GM19395 (cell line): ENCODE data around the gene IL12RB1.
"Not testable (repeated sequence)": the region's sequence is repeated elsewhere in the genome, so short reads cannot be mapped to it uniquely, and the experiment has no call there.

Experiments
- ATAC-seq: cut with Tn5 transposase; IDR thresholded peaks from one replicate; pipeline ENCODE4 v1.9.1; 2021; ENCODE audit warnings: mild to moderate bottlenecking, moderate library complexity; ENCODE audit not compliant: unreplicated experiment

IL12RB1 gene

GRCh38 chr19:18053576-18054219 lies 33.0 kb downstream of the IL12RB1 start:
- ATAC-seq: no peak

DNA sequence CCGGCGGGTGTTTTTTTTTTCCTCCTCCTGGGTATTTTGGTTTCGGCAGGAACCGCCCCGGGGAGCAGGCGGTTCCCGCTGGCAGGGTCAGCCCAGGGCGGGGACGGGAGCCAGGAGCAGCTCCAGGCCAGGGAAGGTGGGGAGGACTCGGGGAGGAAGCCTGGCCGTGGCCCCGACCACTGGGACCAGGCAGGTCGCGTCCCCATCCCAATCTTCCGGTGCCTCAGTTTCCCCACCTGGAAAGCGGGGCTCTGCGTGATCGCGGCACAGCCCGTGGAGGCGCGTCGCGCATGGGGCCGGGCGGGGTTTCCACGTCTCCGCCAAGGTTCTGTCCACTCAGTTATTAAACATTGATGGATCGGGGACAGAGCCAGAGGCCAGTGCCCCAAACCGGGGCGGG lies 34.8 kb downstream of the IL12RB1 start:
- no peak for ATAC-seq

GRCh38 chr19:18049385-18049784 lies 37.3 kb downstream of the IL12RB1 start:
- no peak for ATAC-seq

DNA sequence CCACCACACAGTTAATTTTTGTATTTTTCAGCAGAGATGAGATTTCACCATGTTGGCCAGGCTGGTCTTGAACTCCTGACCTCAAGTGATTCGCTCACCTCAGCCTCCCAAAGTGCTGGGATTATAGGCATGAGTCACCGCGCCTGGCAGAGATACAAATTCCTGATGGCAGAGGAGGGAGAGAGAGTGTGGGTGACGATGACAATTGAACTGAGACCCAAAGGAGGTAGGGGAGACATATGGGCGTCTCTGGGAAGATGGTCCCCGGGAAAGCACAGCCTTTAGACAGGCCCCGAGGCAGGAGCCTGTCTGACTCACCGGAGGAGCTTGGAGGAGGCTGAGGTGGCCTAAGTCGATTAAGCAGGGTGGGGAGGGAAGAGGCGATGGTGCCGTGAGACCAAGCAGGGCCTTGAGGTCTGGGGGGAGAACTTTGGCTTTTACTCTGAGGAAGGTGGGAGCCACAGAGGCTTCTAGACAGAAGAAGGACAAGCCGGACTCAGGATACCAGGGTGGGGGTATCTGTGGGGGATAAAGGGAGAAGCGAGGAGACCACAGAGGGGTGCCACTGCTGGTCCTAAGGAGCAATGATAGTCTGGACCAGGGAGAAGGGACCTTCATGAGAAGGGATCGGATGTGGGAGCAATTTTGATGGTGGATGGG lies 40.5 kb downstream of the IL12RB1 start:
- no peak for ATAC-seq

DNA sequence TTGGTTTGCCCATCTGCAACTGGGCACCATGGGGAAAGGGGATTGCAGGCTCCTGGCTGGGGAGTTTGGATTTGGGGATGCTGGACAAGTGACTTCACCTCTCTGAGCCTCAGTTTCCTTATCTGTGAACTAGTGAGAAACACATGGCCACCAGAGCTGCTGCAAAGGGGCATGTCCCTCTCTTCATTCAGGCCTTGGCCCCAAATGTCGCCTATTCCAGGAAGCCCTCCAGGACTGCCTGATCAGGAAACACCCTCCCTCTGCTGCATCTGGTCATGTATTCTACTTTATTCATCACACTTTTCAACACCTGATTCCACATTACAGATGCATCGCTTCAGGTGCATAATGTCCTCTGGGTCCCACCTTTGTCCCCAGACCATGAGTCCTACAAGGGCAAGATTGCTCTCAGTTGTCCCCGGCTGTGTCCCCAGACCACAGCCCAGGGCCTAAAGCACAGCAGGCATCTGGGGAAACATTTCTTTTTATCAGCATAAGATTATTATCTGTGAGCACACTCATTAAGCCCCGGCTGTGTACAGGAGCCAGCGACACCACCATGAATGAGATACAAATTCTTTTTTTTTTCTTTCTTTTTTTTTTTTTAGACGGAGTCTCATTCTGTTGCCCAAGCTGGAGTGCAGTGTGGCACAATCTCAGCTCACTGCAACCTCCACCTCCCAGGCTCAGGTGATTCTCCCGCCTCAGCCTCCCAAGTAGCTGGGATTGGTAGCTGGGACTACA lies 41.3 kb downstream of the IL12RB1 start:
- ATAC-seq: no peak

DNA sequence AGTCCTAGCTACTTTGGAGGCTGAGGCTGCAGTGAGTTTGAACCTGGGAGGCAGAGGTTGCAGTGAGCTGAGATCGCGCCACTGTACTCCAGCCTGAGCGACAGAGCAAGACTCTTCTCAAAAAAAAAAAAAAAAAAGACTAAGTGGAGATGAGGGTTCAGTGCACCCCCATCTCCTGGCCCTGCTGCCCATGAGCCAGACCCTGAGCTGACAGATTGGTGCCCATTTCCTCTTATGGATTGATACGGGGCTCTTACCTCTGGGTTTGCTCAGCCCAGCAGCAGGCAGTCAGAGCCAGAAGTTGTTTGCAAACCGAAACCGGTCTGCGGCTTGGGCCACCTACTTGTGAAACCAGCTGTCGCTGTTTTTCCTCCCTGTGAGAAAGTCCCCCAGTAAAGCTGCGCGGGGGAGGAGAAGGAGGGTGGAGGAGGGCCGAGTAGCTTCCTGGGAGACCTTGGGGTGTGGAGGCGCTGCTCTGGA lies 41.9 kb downstream of the IL12RB1 start:
- peak; percentile 79 for ATAC-seq

DNA sequence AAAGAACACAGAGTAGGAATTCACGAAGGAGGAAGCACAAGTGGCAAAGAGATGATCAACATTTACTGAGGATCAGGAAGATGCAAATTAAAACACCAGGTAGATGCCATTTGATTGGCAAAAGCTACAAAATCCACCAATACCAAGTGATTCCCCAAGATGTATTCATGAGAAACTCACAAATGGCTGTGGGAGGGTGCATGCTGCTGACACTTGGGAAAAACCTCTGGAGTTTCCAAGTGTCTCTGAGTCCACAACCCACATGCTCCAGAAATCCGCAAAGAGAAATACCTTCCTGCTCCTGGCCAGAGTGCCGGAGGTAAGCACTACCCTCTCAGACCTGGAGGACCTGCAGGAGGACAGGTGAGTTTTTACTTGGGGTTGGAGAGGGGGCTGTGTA lies 43.1 kb downstream of the IL12RB1 start:
- ATAC-seq: no peak

DNA sequence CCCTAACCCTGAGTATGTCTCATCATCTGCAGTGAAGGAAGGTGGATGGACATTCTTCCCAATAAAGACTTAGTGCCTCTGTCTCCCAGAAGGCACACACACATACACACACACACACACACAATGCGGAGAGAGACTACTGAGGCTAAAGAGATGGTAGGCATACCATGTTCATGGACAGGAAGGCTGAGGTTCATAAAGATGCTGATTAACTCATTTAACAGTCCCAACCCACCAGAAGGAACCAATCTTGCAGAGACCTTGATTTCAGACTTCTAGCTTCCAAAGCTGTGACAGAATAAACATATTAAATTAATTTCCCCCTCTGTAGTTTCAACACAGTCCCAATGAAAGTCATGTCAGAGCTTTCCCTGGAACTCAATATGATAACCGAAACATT lies 45.7 kb downstream of the IL12RB1 start:
- ATAC-seq: no peak

DNA sequence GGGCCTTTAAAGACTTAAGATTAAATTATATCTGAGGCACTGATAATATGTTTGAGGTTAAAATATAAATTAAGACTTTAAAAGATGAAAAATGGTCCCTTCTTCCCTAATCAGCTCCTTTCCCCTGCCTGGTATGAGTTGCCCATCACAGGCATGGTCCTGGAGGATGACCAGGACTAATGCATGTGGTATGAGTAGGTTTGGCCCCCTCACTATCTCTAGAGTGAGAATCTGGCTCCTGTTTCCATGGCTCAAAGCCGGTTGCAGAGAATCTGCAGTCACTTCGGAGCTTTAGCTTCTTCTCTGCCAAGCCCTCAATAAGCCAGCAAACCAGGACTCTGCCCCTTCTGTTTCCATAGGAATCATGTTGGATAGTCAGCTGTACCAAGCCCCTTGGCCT lies 54.6 kb downstream of the IL12RB1 start:
- not testable (repeated sequence) for ATAC-seq

- ATAC-seq: not testable (repeated sequence)
Observed at GRCh38 chr19:18031401-18031800, 55.3 kb downstream of the IL12RB1 start.

- no peak for ATAC-seq
Observed at GRCh38 chr19:18029617-18030338, 57.0 kb downstream of the IL12RB1 start.

GRCh38 chr19:18027151-18027550 lies 59.6 kb downstream of the IL12RB1 start:
- ATAC-seq: no peak

DNA sequence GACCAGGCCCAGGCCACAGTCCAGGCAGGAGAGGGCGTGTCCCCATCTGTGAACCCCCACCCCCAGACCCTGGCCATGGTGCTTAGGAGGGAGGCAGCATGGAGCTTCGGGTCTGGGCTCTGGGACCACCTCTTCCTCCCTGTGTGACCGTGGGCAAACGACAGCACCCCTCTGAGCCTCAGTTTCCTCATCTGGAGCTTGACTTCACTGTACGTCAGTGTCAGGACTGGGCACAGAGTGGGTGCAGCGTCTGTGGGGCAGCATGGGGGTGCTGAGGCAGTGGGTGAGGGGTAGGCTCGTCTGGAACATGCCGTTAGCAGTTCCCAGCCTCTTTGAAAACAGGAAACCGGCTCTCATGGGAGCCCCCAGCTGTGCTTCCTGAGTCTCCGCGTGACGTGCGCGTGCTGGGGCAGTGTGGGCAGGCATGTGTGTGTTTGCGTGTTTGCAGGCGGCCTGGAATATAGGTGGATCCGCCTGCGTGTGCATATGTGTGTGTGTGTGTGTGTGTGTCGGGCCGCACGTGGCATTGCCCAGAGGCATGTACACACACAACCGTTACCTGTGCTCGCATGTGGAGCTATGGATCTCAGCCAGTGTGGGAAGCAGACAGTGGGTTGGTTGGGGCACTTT lies 63.0 kb downstream of the IL12RB1 start:
- no peak for ATAC-seq

GRCh38 chr19:18021121-18021755 lies 65.5 kb downstream of the IL12RB1 start:
- ATAC-seq: no peak

DNA sequence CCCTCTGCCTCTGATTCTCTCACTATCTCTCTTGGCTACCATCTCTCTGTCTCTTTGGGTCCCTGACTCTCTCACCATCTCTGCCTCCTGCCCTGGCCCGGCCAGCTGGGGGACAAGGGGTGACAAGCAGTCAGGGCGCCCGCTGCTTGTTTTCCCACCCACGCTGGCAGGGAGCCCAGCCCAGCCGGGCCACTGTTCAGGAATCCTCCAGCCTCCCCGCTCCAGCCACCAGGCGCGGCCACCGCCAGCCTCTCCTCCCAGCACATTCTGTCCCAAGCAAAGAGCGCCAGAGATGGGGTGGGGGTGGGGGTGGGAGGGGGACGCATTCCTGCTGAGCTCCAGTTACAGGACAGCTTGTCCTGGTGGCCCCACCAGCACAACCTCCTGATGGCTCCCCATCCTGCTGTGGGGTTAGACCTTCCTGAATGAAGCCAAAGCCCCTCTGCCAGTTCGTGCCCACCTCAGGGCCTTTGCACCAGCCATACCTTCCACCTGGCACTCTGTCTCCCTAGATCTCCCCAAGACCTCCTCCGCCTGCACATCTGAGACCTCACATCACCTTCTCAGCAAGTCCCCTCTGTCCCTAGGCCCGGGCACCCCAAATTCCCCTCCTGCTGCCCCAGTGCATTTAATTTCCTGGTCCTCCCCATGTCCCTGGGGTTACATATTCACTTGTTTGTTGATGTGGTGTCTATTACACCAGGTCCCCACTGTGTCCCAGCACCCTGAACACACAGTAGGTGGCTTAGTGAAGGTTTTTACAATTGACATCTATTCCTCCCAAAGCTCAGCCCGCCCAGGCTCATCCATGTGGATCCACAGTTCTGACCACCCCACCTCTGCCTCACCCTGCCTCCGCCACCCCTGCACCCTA lies 66.3 kb downstream of the IL12RB1 start:
- no peak for ATAC-seq

- ATAC-seq: no peak
Observed at GRCh38 chr19:18017275-18018083, 69.3 kb downstream of the IL12RB1 start.

- ATAC-seq: no peak
Observed at GRCh38 chr19:18016209-18016910, 70.4 kb downstream of the IL12RB1 start.

DNA sequence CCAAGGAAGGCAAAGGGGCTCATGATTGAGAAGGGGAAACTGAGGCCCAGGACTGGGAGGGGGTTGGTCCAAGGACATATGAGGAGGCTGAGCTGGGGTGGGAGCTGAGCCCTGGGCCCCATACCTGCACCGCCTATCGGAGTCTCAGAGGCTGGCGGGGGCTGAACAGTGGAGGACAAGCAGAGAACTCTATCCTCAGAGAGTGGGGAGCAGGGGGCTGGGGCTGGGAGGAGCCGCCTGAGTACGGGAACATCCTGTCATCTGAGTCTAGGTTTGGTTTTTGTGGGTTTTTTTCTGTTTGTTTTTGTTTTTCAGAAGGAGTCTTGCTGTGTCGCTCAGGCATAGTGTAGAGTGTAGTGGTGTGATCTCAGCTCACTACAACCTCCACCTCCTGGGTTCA lies 72.5 kb downstream of the IL12RB1 start:
- no peak for ATAC-seq
